GM21528 (cell line): ENCODE data around the gene LLGL2.

Source experiments
- ATAC-seq: cut with Tn5 transposase; IDR thresholded peaks from one replicate; pipeline ENCODE4 v1.9.1; 2021; ENCODE audit warnings: mild to moderate bottlenecking, moderate library complexity; ENCODE audit not compliant: unreplicated experiment, low FRiP score

Gene LLGL2

DNA sequence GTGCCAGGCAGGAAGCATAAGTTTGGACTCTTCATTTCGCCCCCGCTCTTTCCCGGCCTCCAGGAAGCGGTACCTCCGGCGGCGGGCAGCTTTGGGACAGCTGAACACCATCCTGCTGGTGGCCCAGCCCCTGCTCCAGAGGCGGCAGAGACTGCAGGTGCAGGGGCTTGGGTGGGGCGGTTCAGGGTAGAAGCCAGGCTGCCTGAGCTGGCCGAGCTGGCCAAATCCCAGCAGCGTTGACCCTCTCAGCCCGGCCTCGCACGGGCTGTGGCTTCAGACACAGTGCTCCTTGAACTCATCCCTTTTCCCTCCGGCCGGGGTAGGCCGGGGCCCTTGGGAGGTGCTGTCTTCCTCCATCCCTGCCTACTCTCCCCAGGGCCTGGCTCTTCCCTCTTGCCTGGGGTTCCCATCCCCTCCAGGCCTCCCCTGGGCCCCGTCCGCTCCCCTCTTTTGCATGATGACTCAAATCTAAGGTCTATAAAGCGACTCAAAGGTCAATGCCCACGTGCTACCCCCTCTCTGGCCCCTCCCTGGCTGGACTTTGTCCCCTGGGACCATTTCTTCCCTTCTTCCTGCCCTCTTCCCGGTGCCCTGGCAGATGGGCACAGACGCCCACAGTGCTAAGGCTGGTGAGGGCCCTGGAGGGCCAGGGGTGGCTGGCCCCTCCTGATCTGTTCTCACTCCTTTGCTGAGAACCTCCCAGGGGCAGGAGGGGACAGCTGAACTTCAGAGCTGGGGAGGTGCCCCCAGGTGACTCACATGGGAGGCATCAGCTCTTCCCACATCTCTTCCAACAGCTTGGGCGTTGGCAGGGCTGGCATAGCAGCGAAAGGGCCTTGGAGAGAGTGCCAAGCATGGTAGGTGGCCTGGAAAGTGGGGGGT is 84.8 kb downstream of the LLGL2 start:
- no peak for ATAC-seq

DNA sequence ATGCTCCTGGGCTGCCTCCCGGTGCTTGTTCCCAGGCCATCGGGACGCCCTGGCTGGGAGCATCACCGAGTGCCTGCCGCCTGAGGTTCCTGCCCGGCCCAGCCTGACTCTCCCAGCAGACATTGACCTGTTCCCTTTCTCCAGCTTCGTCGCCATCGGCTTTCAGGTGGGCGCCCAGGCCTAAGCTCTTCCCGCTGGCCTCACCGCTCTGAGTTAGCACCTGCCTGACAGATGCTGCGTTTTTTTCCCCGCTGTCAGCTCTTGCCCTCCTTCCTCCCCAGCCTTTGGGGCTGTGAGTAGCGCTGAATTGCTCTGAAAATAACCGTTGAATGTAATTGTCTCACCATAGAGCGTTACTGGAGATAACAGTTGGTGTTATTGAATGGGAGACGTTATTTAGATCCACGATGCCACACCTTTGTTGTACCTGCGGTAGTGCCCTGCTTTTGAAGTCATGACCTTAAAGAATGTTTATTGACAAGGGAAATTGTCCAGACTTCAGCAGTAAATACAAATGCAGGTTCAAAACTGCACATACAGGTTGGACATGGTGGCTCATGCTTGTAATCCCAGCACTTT is 86.4 kb downstream of the LLGL2 start:
- ATAC-seq, result no peak

DNA sequence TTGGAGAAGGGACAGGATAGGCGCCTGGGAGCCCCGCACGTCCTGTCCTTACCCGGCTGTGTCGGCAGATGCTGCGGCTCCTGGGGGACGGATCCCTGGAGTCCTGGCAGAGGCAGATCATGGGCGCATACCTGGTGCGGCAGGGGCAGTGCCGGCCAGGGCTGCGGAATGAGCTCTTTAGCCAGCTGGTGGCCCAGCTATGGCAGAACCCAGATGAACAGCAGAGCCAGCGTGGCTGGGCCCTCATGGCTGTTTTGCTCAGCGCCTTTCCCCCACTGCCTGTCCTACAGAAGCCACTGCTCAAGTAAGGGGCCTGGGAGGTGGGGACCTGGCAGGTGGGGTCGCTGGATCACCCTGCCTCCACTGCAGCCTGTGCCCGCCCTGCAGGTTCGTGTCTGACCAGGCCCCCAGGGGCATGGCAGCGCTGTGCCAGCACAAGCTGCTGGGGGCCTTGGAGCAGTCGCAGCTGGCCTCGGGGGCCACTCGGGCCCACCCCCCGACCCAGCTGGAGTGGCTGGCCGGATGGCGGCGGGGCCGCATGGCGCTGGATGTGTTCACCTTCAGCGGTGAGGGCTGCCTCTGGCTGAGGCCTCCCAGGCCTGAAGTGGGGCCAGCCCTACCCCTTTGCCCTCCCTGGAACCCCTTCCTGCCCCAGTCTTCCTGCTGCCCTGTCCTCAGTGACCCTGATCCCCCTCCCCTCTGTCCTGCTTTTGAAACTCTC is 87.6 kb downstream of the LLGL2 start:
- ATAC-seq, result no peak

GRCh38 chr17:75614006-75614405 is 88.5 kb downstream of the LLGL2 start:
- no peak for ATAC-seq

GRCh38 chr17:75614556-75615270 is 89.2 kb downstream of the LLGL2 start:
- no peak for ATAC-seq

GRCh38 chr17:75615301-75615700 is 89.8 kb downstream of the LLGL2 start:
- no peak for ATAC-seq

- no peak for ATAC-seq
Measured at GRCh38 chr17:75616521-75617122, 91.1 kb downstream of the LLGL2 start.

DNA sequence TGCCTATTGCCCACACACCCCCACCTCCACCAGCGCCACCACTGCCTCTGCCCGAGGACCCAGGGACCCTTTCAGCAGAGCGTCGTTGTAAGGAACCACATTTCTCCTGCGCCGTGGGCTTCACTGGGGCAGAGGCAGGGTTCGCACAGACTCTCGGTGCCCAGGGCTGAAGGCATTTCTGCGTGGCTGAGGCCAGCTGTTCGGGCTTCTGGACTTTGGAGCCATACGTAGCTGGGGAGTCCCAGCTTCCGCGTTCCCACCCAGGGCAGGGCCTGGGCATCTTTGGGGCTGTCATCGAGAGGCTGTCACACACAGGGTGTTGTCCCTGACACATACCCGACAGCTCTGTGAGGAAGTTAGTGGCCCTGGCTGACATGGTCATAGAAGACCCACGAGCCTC is 91.7 kb downstream of the LLGL2 start:
- no peak for ATAC-seq

DNA sequence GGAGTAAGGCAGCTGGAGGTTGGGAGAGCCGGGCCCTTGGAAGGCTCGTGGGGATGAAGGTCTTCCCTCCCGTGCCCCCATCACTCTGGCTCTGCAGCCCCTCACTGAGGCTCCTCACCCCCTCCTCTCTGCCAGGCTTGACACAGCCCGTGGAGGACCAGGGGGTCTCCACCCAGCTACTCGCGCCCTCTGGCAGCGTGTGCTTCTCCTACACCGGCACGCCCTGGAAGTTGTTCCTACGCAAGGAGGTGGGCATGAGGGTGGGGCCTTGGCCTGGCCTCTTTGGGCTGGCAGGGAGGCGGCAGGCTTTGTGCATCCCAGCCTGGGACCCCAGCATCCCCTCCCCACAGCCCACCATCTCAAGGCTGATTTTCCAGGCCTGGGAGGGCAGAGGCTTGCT is 92.2 kb downstream of the LLGL2 start:
- no peak for ATAC-seq

GRCh38 chr17:75619506-75620431 is 94.3 kb downstream of the LLGL2 start:
- ATAC-seq, result no peak

- ATAC-seq, result no peak
Measured at GRCh38 chr17:75621489-75621888, 96.0 kb downstream of the LLGL2 start.

GRCh38 chr17:75622076-75622475 is 96.6 kb downstream of the LLGL2 start:
- ATAC-seq, result no peak

GRCh38 chr17:75622771-75623273 is 97.3 kb downstream of the LLGL2 start:
- no peak for ATAC-seq

GRCh38 chr17:75623386-75623785 is 97.9 kb downstream of the LLGL2 start:
- ATAC-seq, result no peak

DNA sequence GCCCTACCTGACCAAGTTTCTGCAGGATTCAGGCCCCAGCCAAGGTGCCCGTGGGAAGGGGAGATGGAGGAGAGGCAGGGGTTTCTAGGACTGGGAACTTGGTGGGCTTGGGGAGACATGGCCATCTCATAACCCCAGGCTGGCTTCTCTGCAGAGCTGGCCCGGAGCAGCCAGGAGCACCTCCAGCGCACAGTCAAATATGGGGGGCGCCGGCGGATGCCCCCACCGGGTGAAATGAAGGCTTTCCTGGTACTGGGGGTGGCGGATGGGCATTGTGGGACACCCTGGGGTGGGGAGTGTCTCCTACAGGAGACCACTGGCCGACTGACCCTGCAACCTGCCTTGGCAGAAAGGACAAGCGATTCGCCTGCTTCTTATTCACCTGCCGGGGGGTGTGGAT is 98.5 kb downstream of the LLGL2 start:
- no peak for ATAC-seq
